ENCODE measurements around the gene CACNA1G.

The CACNA1G gene

DNA sequence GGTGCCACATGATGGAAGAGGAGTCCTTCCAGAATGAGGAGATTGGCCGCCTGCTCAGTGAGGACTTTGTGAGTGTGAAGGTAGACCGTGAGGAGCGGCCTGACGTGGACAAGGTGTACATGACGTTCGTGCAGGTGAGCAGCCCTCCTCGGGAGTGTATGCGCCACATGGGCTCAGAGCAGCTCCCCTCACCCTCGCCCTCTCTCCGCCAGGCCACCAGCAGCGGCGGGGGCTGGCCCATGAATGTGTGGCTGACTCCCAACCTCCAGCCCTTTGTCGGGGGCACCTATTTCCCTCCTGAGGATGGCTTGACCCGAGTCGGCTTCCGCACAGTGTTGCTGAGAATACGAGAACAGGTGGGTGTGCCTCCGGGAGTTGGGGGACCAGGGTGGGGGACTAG, 11.7 kb upstream of the CACNA1G start:
- DNase-seq (ENCODE audit: low spot score), result no peak

DNA sequence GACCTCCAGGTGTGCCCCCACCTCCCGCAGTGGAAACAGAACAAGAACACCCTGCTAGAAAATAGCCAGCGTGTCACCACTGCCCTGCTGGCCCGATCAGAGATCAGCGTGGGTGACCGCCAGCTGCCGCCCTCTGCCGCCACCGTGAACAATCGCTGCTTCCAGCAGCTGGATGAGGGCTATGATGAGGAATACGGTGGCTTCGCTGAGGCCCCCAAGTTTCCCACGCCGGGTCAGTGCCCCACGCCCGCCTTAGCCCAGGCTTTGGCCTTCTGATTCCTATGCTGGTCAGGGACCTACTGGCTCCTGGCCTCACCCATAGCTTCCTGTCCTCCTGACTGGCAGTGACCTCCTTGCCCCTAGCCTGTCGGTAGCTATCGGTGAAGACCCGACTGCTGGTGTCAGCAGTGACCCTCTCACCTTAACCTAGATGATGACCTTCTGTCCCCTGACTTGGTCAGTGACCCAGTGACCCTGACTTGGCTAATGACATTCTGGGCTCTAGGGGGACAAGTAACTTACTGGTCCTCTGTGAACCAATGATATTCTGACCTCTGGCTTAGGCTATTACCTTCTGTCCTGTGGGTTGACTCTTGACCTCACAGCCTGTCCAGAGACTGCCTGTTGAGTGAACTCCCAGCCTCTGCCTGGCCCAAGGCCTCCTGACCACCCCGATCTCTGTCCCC, 11.1 kb upstream of the CACNA1G start:
- DNase-seq (ENCODE audit: low spot score), result no peak

DNA sequence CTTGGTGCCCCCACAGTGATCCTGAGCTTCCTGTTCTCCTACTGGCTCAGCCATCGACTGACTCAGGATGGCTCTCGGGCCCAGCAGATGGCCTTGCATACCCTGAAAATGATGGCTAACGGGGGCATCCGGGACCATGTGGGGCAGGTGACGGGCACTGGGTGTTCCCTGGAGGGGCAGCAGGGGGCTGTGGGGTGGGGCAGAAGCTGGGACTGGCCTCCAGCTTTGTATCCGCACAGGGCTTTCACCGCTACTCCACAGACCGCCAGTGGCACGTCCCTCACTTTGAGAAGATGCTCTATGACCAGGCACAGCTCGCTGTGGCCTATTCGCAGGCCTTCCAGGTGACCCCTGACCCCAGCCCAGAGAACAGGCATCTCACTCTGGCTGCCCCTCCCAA, 10.5 kb upstream of the CACNA1G start:
- DNase-seq (ENCODE audit: low spot score), result no peak

DNA sequence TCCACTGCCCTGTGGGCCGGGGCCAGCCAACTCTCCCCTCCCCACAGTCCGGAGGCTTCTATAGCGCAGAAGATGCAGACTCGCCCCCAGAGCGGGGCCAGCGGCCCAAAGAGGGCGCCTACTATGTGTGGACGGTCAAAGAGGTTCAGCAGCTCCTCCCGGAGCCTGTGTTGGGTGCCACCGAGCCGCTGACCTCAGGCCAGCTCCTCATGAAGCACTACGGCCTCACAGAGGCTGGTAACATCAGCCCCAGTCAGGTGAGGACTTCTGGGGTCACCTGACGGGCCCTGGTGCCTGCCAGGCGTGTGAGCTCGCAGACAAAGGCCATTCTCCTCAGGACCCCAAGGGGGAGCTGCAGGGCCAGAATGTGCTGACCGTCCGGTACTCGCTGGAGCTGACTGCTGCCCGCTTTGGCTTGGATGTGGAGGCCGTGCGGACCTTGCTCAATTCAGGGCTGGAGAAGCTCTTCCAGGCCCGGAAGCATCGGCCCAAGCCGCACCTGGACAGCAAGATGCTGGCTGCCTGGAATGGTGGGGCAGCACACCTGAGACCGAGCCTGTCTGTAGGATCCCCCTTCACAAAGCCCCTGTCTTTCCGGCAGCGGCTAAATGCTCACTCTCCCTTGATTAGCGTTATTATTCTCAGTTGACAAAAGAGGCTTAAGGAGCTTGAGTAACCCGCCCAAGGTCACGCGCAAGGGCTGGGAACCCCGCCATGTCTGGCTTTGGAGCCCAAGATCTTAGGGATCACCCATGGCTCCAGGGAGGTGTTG, 9.7 kb upstream of the CACNA1G start:
- DNase-seq (ENCODE audit: low spot score), result peak; percentile 89

DNA sequence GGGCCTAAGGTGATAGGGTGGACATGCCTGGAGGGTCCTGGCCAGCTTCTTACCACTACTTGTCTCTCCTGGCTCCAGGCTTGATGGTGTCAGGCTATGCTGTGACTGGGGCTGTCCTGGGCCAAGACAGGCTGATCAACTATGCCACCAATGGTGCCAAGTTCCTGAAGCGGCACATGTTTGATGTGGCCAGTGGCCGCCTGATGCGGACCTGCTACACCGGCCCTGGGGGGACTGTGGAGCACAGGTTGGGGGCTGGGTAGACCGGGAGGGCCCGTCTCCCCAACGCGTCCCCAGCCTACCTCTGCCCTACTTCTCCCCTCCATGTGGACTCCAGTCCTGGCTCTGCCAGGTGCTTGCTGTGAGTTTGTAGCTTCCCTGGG, 9.1 kb upstream of the CACNA1G start:
- DNase-seq (ENCODE audit: low spot score), result no peak

DNA sequence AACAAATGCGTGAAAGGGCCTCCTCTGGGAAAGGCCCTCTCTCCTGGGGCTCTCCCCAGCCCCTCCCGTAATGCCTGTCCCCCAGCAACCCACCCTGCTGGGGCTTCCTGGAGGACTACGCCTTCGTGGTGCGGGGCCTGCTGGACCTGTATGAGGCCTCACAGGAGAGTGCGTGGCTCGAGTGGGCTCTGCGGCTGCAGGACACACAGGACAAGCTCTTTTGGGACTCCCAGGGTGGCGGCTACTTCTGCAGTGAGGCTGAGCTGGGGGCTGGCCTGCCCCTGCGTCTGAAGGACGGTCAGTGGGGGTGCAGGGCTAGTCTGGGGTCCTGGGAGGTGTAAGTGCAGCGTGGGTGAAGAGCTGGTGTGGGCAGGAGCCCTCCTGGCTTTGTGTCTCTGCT, 8.6 kb upstream of the CACNA1G start:
- no peak for DNase-seq (ENCODE audit: low spot score)

DNA sequence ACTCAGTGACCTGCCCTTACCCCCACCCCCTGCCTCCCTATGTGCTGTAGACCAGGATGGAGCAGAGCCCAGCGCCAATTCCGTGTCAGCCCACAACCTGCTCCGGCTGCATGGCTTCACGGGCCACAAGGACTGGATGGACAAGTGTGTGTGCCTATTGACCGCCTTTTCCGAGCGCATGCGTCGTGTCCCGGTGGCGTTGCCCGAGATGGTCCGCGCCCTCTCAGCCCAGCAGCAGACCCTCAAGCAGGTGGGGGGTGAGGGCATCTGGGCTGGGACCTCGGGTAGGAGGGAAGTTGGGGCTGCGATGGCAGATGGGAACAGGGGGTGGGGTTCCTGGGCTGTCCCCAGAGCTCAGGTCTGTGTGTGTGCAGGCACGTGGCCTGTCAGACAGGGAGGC, 6.3 kb upstream of the CACNA1G start:
- no peak for DNase-seq (ENCODE audit: low spot score)

DNA sequence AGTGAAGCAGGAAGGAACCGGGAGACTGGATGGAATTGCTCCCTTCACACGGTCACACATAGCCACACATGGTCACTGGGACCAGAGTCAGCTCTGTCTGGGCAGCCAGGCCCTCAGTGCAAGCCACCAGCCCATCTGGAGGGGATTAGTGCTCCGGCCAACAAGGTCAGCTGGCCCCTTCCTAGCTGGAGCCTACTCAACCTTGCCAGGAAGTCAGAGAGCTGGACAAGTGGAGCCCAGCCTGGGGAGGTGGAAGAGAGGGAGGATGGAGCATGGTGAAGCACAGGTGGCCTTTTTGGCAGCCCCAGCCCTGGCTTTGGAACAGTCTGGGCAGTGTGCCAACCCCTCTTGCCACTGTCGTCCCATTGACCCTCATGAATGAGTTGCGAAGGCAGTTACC, 3.7 kb upstream of the CACNA1G start:
- no peak for DNase-seq (ENCODE audit: low spot score)

DNA sequence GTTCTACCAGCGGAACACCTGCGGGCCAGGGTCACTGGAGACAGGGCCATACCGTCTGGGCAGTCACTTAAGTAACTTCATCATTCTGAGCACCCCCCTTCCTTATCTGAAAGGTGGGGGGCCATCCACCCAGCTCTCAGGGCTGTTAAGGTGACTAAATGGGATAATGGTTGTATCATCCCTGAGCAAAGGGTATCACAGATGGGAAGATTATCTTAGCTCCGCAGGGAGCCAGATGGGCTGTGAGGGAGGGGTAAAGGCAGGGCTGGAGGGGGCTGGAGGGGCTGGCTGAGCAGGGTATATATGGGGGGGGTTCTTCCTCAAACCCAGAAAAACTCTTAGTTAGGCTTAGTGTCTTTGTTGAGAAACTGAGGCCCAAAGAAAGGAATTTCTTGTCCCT, 2.9 kb upstream of the CACNA1G start:
- DNase-seq (ENCODE audit: low spot score), result peak; percentile 85

DNA sequence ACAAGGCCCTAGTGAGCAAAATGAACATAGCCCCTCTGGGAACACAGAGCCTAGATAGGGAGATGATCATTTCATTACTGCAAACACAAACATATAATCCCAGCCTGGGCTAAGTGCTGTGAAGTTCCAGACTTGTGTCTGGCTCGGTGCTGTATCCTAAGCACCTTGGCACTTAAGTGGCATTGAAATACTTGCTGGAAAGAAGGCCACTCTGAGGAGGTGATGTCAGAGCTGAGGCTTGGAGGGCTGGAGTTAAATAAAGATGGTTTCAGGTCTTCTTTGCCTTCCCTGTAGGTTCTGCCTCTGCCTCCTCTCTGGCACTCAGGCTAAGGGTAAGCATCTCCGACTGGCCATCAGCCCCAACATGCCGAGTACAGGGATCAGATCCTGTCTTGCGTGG, 2.4 kb upstream of the CACNA1G start:
- DNase-seq (ENCODE audit: low spot score), result no peak

DNA sequence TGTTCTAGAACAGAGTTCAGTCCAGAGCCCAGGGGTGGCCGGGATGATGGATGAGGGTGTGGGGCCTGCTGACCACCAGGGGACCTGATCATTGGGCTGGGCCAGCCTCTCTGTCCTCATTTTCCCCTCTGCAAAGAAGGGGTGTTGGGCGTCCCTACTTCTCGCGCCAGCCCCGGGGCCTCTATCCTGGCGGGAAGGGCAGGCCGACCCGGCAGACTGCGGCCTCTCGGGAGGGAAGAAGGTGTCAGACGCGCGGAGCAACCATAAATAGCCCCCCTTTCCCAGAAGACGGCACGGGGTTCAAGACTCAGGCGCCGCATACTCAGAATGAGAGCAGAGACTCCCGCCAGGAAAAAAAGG, 2.0 kb upstream of the CACNA1G start:
- no peak for DNase-seq (ENCODE audit: low spot score)

DNA sequence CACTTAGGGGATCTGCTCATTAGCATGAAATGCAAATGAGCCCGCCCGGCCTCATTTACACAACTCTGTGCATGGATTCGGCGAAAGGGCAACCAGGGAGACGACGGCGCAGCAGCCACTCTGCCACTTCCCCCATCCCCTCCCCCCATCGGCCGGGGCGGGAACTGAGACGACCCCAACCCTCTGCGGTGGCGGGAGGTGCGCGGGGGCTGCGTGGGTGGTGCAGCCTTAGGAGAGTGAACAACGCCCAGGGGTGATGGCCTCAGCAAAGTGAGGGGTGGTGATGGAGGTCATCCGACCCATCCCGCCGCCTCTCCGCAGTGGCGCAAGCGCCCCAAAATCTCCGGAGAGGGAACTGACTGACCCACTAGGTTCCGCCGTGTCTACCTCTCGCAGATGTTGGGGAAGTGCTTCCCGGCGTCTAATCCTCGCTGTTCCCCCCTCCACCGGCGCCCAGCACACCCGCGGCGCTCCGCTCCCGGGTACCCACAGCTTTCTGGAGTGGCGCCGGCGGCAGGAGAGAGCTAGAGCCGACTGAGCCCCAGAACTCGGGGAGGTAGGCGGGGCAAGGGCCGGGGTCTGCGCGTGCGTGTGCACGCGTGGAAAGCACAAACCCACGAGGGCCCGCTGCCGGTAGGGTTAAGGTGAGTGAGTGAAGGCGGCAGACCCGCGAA, 1.4 kb upstream of the CACNA1G start:
- peak; percentile 84 for DNase-seq (ENCODE audit: low spot score)

DNA sequence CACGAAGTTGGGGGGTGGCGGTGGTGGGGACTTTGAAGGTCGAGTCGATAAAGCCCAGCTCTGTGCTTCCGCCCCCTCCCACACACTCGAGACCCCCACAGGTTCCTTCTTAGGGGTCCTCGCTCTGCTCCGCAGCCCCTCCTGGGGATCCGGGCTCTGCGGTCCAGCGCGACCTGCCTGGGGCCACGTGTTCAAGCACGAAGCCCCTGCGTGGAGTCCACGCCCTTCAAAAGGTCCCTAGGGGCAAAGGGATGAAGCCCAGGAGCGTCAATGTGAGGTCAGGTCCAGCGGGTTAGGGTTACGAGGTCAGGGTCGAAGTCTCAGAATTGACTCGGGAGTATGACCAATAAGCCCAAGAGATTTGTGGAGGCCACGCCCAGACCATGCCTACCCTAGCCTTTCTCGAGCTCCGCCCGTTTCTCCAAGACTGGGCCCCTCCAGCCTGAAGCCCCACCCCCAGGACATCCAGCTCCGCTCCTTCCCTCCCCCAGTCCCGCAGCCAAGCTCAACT, 786 bp upstream of the CACNA1G start:
- DNase-seq (ENCODE audit: low spot score), result peak; percentile 87

DNA sequence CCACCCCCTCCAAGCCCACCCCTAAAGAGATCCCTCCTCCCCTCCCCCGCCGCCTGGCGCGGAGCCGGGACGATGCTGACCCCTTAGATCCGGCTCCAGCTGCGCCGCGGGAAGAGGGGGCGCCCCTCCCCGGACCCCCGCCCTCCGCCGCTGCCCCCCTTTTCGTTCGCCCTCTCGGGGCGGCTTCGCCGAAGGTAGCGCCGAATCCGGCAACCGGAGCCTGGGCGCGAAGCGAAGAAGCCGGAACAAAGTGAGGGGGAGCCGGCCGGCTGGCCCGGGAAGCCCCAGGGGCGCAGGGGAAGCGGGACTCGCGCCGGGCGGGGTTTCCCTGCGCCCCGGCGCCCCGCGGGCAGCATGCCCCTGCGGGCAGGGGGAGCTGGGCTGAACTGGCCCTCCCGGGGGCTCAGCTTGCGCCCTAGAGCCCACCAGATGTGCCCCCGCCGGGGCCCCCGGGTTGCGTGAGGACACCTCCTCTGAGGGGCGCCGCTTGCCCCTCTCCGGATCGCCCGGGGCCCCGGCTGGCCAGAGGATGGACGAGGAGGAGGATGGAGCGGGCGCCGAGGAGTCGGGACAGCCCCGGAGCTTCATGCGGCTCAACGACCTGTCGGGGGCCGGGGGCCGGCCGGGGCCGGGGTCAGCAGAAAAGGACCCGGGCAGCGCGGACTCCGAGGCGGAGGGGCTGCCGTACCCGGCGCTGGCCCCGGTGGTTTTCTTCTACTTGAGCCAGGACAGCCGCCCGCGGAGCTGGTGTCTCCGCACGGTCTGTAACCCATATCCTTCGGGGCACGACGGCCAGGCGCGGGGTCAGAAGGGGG, 623 bp downstream of the CACNA1G start:
- DNase-seq (ENCODE audit: low spot score), result no peak

DNA sequence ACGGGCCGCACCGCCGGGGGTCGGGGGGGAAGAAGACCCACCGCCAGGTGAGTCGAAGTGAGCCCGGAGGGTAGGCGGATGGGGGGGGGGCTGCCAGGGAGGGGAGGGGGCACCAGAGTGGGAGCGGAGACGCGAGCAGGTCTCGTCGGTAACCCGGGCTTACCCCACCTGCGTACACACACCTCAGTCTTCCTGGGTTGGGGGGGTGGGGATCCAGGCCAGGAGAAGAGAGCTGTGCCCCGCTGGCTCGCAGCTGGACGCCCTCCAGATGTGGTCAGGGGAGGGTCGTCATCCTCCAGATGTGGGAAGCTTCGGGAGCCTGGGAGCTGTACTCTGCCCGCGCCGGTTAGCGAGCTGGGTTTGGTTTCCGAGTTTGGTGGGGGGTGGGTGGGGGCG, 1.2 kb downstream of the CACNA1G start:
- DNase-seq (ENCODE audit: low spot score), result no peak

DNA sequence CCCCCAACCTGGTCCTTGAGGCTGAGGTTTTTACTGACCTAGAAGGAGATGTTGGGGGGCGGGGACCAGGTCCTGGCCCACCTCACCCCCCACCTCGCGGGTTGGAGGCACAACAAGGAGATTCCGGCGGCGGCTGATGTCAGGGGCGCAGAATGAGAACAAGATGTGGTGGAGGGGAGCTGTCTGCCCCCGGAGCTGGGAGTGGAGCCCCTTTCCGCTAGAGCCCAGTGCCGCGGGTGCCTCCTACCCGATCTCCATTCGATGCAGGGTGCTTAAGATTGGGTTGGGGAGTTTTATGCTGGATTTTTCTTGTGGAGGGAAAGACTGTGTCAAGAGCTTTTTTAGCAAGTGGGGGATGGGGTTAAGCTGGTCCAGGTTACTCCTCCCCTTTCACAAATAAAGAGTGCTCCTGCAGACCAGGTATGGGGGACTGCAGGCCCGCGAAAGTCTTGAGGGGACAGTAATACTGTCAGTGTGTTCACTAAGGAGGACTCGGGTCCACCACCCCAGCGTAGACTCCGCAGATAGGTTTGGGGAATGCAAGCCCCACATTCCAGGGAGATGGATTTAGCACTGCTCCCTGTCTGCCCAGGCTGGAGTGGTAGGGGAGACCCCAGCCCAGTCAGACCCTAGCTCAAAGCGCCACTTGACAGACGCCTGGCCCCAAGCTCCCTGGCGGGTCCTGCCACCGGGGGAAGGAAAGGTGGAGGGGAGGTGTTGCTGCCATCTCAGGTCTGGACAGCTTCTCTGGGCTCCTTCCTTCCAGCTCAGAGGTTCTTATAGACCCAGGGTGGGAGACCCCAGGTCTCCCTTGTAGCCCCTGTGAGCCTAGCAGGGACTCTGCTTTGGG, 2.0 kb downstream of the CACNA1G start:
- DNase-seq (ENCODE audit: low spot score), result no peak

DNA sequence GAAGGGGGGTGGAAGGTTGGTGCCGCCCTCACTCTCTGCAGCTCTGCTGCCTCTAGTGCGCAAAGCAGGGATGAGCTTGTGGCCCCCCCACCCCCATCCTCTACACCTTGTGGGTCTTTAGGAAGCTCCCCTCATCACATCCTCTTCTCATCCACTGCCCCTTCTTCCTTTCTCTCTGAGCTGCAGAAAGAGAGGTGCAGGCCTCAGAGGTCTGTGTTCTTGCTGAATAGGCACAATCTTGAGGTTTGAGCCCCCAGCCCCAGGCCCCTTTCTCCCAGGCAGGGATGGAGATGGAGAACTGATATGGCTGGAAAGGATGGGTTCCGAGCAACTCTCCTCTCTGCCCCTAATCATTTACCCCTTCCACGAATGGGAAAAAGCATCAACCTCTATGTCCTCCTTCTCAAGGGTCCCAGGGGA, 2.6 kb downstream of the CACNA1G start:
- no peak for DNase-seq (ENCODE audit: low spot score)

DNA sequence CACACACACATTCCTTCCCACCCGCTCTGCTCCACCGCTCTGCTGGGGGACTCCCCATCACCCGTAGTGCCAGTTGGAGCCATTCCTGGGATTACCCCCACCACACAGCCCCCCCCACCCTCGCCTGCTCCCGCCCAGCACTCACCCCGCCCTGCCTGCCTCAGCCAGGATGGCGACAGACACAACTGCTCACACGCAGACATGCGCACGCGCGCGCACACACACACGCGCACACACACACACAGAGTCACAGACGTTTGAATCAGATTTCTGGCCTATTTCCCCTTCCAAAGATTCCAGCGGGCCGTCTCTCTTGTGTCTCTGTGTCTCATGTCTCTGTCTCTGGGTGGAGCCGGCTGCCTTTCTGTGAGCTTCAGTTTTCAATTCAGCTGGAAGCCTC, 4.4 kb downstream of the CACNA1G start:
- peak; percentile 76 for DNase-seq (ENCODE audit: low spot score)

DNA sequence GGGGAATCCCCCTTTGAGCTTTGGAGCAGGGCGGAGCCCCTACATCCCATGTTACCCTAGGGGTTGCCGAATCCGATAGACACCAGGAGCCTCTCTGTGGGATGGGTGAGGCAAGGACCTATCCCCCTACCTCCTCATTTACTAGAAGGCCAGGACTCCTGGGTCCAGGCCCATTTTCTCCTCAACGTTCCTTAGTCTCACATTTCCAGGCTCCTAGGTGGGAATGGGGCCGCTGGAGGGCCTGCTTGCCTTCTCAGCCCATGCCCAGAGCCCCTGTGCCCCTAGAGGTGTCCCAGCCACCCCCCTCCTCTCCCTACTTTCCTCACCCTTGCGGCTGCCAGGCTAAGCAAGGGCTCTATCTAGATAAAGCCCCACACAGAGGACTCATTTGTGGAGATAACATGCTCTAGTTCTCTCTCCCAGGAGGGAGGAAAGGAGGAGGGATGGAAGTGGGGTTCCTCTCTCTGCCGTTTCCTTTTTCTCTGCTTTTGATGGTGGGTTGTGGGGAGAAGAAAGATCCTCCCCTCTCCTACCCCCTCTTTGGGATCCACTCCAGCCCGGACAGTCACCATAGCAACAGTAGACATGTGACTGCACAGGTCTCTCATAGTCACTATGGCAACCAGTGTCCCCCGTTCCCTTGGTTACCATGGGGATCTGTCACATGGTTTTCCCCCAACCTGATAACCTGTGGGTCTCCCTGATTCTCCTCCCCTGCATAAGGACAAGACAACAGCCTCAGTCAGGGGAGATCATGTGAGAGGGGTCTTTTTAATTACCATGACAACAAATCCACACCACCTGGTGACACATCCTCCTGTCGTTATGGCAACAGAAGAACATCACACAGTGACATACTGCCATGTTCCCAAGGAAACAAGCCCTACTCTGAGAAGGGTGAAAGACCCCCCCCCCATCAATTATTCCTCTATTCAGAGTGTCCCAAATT, 5.2 kb downstream of the CACNA1G start:
- DNase-seq (ENCODE audit: low spot score), result peak; percentile 65

DNA sequence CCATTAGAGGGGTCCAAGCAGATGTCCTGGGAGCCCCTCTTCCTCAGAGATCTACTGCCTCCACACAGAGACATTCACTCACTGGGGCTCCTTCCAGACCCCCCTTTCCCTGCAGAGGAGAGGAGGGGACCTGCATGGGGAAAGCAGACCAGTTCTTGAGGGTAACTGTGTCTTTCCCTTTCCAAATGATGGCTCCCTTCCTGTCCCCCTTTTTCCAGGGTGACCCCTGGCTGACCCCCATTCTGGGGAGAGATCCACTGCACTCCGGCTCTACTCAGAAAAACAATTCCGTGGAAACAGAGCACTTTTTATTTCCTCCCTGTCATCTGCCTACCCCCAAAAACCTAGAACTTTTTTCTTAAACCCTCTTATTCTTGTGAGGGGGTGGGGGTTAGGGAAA, 6.4 kb downstream of the CACNA1G start:
- no peak for DNase-seq (ENCODE audit: low spot score)
